Kidney (tissue), 14 donors: Measurements from ENCODE around the gene POLR3E. TPM values are rescaled to one million over a fixed set of nuclear protein-coding genes. Genes with fewer than 3 reads are reported as not detected.

Experiments used
- DNase-seq, 5 donors: peaks; one replicate each; pipeline ENCODE4 v3.0.0-alpha.2; 2013 to 2020
- FAIRE-seq: peaks from 2 replicates; lab custom pipeline; 2012; peaks lifted over from hg19 to GRCh38; lab: Jason Lieb, UNC
- H3K27ac ChIP-seq, 2 donors: one replicate each; pipeline ENCODE4 v1.7.0; 2013; ENCODE audit warnings: low read depth in 2 of 2, low read length in 2 of 2, inconsistent platforms in 1 of 2
- H3K27me3 ChIP-seq: one replicate; pipeline ENCODE4 v1.7.1; 2013; ENCODE audit warnings: low read length, inconsistent platforms; ENCODE audit not compliant: control insufficient read depth, insufficient read depth
- H3K36me3 ChIP-seq, 3 donors: one replicate each; pipeline versions ENCODE4 v1.7.0 to v1.7.1; 2013; ENCODE audit warnings: low read length in 3 of 3, control low read depth in 1 of 3, inconsistent platforms in 1 of 3; ENCODE audit not compliant: insufficient read depth in 3 of 3, control insufficient read depth in 2 of 3
- H3K4me1 ChIP-seq, 3 donors: one replicate each; pipeline versions ENCODE4 v1.7.0 to v1.7.1; 2013; ENCODE audit warnings: low read length in 3 of 3, inconsistent platforms in 1 of 3, low read depth in 1 of 3; ENCODE audit not compliant: control insufficient read depth in 2 of 3, insufficient read depth in 2 of 3
- H3K4me3 ChIP-seq, 3 donors: one replicate each; pipeline versions ENCODE4 v1.7.0 to v1.8.1; 2013; ENCODE audit warnings: low read length in 3 of 3, control low read depth in 1 of 3, inconsistent platforms in 1 of 3
- H3K9ac ChIP-seq, 3 donors: one replicate each; pipeline versions ENCODE4 v1.7.0 to v1.7.1; 2013; ENCODE audit warnings: low read length in 3 of 3, control low read depth in 1 of 3, inconsistent platforms in 1 of 3
- H3K9me3 ChIP-seq, 3 donors: one replicate each; pipeline versions ENCODE4 v1.7.0 to v1.7.1; 2013; ENCODE audit warnings: low read length in 3 of 3, control low read depth in 1 of 3, inconsistent platforms in 1 of 3; ENCODE audit not compliant: control insufficient read depth in 2 of 3, insufficient read depth in 1 of 3
- CTCF ChIP-seq: IDR thresholded peaks from 3 replicates; pipeline ENCODE4 v1.5.1; 2012; ENCODE audit warnings: mild to moderate bottlenecking, moderate library complexity, borderline replicate concordance; ENCODE audit not compliant: insufficient read depth; ENCODE audit errors: extremely low read depth
- intact Hi-C: fragments of 100-400 bp; cut with DNase I; formaldehyde crosslinking; loops from one replicate; pipeline ENCODE4 v1.11.1; 2022
- polyA plus RNA-seq: library from polyadenylated mRNA; stranded (reverse); fragments of 350-450 nt; fragmentation: Illumina TruSeq; extraction: RNeasy Lipid Tissue Mini Kit (QIAGEN cat#74804); gene quantifications from one replicate; pipeline ENCODE4 v1.2.3, GENCODE V29; 2014; ENCODE audit warnings: low read depth, low replicate concordance; ENCODE audit not compliant: insufficient read depth
- total RNA-seq: library from RNA; stranded (reverse); fragmentation: NEBNext Ultra II Directional; extraction: Animal tissue kit (Norgen Biotek cat#: 25700); gene quantifications from one replicate; pipeline ENCODE4 v1.2.1, GENCODE V29; 2021
- donor health status: control.
- donor health status: control.
- donor health status: control.
- donor health status: control.
- donor health status: control.
- donor health status: DM: yes; HTN: yes; CAD: no.
- donor health status: Normal renal cell carcinoma (clear cell type).

Gene POLR3E
- total and polyA plus RNA-seq, 2 donors from 2014 or later = 21.3 to 41.4 TPM

GRCh38 chr16:22329199-22329695 lies 32.0 kb downstream of the POLR3E start:
- Histone ChIP-seq H3K36me3 (peaks cover 7 to 54% (median 16%) of the 10 kb centered on the region in 3 donors), H3K27me3 (no peaks in the 10 kb centered on the region), H3K4me3 (no peak overlapping the region), H3K9me3 (no peaks in the 10 kb centered on the region), H3K27ac (no peak overlapping the region), H3K9ac (no peak overlapping the region), H3K4me1 (peaks cover 0 to 2% (median 0%) of the 10 kb centered on the region in 3 donors)
- no peak for TF ChIP-seq CTCF
- intact Hi-C loops = no loop called here
- FAIRE-seq (no peak), DNase-seq (no peak)

DNA sequence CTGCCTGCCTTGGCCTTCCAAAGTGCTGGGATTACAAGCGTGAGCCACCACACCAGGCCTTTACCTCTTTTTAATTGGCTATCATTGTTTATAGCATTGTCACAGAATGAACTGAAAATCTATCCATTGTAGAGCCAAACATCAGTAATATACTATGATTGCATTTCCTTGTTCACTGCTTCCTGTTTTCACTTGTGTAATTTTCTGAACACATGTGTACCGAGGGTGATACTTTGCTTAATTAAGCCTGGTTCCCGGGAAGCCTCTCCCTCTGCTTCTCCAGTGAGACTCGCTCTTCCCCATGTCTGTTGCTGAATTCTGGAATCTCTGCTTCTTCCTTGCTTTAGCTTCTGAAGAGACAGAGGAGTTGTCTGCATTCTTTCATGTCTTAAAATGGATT lies 33.1 kb downstream of the POLR3E start:
- H3K4me3 ChIP-seq = no peak overlapping the region
- no peaks in the 10 kb centered on the region for H3K9me3 ChIP-seq
- intact Hi-C loops = no loop called here
- peaks cover 0 to 2% (median 0%) of the 10 kb centered on the region in 3 donors for H3K4me1 ChIP-seq
- no peak for TF ChIP-seq CTCF
- DNase-seq (no peak), FAIRE-seq (no peak)
- H3K9ac ChIP-seq = no peak overlapping the region
- no peak overlapping the region for H3K27ac ChIP-seq
- peaks cover 7 to 53% (median 17%) of the 10 kb centered on the region in 3 donors for H3K36me3 ChIP-seq
- no peaks in the 10 kb centered on the region for H3K27me3 ChIP-seq

DNA sequence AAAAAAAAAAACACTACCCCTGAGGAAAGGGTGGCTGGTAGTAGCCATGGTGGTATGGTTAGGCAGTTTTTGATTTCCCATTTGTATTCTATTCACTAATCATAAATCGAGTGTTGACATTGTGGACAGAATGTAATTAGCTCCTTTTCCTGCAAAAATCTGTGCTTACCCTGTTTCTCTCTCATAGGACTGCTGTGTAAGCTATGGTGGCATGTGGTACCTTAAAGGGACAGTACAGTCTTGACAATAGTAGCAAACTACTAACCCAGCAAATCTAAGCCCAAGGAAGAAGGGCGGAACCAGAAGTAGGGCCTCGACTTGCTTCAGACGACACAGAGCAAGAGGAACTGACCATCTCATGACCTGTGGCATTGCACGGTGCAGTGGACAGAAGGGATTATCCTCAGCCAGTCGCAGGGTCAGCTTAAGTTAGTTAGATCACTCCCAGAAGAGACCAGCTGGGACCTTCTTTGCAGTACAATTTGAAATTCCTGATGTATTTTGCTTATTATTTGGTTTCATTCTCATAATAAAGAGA lies 36.3 kb downstream of the POLR3E start:
- DNase-seq (no peak), FAIRE-seq (no peak)
- Histone ChIP-seq H3K27ac (no peak overlapping the region), H3K36me3 (peaks cover 7 to 49% (median 20%) of the 10 kb centered on the region in 3 donors), H3K9me3 (peaks cover 2 to 9% (median 3%) of the 10 kb centered on the region in 3 donors), H3K4me1 (peaks cover 0 to 2% (median 0%) of the 10 kb centered on the region in 3 donors), H3K9ac (no peak overlapping the region), H3K27me3 (no peaks in the 10 kb centered on the region), H3K4me3 (no peak overlapping the region)
- TF ChIP-seq CTCF = no peak
- intact Hi-C loops = no loop called here
